ENCODE results near the gene S100A6. TPM values are rescaled to one million over a fixed set of nuclear protein-coding genes. Genes with fewer than 3 reads are reported as not detected.
"Not testable (repeated sequence)": the region's sequence is repeated elsewhere in the genome, so short reads cannot be mapped to it uniquely, and the experiment has no call there.

S100A6 gene
- total RNA-seq, 2 donors from 2014 or later, result 3.7 to 7.5 TPM

DNA sequence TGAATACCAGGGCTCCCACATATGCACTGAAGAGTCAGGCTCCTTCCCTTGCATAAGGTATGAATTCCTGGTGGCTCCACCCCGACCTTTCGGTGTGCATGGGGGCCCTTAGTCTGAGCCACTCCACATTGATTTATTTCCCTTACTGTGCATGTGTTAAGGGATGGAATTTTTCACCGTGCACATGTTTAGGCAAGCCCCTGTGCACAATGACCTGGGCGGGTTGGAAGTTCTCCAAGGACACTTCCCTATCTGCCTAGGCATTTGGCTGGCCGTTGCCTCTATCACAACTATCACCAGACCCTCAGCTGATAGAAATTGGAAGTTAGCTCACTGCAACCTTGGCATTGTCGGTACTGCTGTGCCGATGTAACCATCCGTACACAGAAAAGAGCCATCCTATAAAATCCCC lies 9.7 kb downstream of the S100A6 start:
- Mint-ChIP-seq H3K4me1 (peaks cover 9% of the 10 kb centered on the region), H3K27me3 (ENCODE audit: insufficient read depth) (peaks cover 13% of the 10 kb centered on the region), H3K9me3 (peaks cover 6% of the 10 kb centered on the region), H3K36me3 (ENCODE audit: low read depth) (no peaks in the 10 kb centered on the region), H3K27ac (no peak overlapping the region), H3K4me3 (no peak overlapping the region)
- TF ChIP-seq, protein P1, sequence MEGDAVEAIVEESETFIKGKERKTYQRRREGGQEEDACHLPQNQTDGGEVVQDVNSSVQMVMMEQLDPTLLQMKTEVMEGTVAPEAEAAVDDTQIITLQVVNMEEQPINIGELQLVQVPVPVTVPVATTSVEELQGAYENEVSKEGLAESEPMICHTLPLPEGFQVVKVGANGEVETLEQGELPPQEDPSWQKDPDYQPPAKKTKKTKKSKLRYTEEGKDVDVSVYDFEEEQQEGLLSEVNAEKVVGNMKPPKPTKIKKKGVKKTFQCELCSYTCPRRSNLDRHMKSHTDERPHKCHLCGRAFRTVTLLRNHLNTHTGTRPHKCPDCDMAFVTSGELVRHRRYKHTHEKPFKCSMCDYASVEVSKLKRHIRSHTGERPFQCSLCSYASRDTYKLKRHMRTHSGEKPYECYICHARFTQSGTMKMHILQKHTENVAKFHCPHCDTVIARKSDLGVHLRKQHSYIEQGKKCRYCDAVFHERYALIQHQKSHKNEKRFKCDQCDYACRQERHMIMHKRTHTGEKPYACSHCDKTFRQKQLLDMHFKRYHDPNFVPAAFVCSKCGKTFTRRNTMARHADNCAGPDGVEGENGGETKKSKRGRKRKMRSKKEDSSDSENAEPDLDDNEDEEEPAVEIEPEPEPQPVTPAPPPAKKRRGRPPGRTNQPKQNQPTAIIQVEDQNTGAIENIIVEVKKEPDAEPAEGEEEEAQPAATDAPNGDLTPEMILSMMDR (conservative IDR thresholded peaks at IDR 0.05), result no peak
- H3K27ac ChIP-seq (ENCODE audit: low read depth, low read length), result no peak overlapping the region
- peak; percentile 34 for DNase-seq
- H3K4me3 ChIP-seq (ENCODE audit: low read length), result no peak overlapping the region
- H3K4me1 ChIP-seq (ENCODE audit: control insufficient read depth, insufficient read depth, low read length), result peaks cover 5% of the 10 kb centered on the region
- H3K9ac ChIP-seq (ENCODE audit: extremely low read depth, low read length, poor library complexity, severe bottlenecking), result no peak overlapping the region
- no peaks in the 10 kb centered on the region for H3K9me3 ChIP-seq (ENCODE audit: control insufficient read depth, low read length)
- H3K27me3 ChIP-seq (ENCODE audit: control insufficient read depth, insufficient read depth, low read length, poor library complexity, severe bottlenecking), result no peaks in the 10 kb centered on the region
- H3K36me3 ChIP-seq (ENCODE audit: control insufficient read depth, insufficient read depth, low read length), result no peaks in the 10 kb centered on the region
- WGBS, 2 experiments (ENCODE audit: insufficient coverage in 1 of 2, insufficient read length in 1 of 2), result 91 to 95% methylated on average over 6 to 8 of the region's 8 CpGs

GRCh38 chr1:153525088-153525728 lies 10.6 kb downstream of the S100A6 start:
- TF ChIP-seq, protein P1 (conservative IDR thresholded peaks at IDR 0.05), result no peak
- 55 to 82% methylated on average over 2 to 3 of the region's 3 CpGs for WGBS, 2 experiments (ENCODE audit: insufficient coverage in 1 of 2, insufficient read length in 1 of 2)
- peaks cover 8% of the 10 kb centered on the region for H3K9me3 Mint-ChIP-seq

DNA sequence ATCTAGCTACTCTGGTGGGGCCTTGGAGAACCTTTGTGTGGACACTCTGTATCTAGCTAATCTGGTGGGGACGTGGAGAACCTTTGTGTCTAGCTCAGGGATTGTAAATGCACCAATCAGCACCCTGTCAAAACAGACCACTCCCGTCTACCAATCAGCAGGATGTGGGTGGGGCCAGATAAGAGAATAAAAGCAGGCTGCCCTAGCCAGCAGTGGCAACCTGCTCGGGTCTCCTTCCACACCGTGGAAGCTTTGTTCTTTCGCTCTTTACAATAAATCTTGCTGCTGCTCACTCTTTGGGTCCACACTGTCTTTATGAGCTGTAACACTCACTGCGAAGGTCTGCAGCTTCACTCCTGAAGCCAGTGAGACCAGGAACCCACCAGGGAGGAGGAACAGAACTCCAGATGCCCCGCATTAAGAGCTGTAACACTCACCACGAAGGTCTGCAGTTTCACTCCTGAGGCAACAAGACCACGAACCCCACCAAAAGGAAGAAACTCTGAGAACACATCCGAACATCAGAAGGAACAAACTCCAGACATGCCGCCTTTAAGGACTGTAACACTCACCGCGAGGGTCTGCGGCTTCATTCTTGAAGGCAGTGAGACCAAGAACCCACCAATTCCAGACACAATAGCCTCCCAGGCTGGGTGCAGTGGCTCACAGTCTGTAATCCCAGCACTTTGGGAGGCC lies 13.3 kb downstream of the S100A6 start:
- H3K4me3 Mint-ChIP-seq; H3K9me3 ChIP-seq (ENCODE audit: control insufficient read depth, low read length); H3K36me3 ChIP-seq (ENCODE audit: control insufficient read depth, insufficient read depth, low read length); H3K27ac ChIP-seq (ENCODE audit: low read depth, low read length); H3K27me3 ChIP-seq (ENCODE audit: control insufficient read depth, insufficient read depth, low read length, poor library complexity, severe bottlenecking); H3K9ac ChIP-seq (ENCODE audit: extremely low read depth, low read length, poor library complexity, severe bottlenecking); H3K4me3 ChIP-seq (ENCODE audit: low read length); H3K27ac Mint-ChIP-seq; H3K9me3 Mint-ChIP-seq; DNase-seq; H3K36me3 Mint-ChIP-seq (ENCODE audit: low read depth): not testable (repeated sequence)
- H3K4me1 ChIP-seq (ENCODE audit: control insufficient read depth, insufficient read depth, low read length), result peaks cover 11% of the 10 kb centered on the region
- Mint-ChIP-seq H3K4me1 (peaks cover 26% of the 10 kb centered on the region), H3K27me3 (ENCODE audit: insufficient read depth) (peaks cover 27% of the 10 kb centered on the region)
- WGBS, 2 experiments (ENCODE audit: insufficient coverage in 1 of 2, insufficient read length in 1 of 2), result 86 to 87% methylated on average over 12 to 13 of the region's 14 CpGs

More at GRCh38 chr1:153525088-153525728, 10.6 kb downstream of the S100A6 start:
- H3K36me3 ChIP-seq (ENCODE audit: control insufficient read depth, insufficient read depth, low read length), result no peaks in the 10 kb centered on the region
- no peaks in the 10 kb centered on the region for H3K27me3 ChIP-seq (ENCODE audit: control insufficient read depth, insufficient read depth, low read length, poor library complexity, severe bottlenecking)
- Mint-ChIP-seq H3K27ac (no peak overlapping the region), H3K36me3 (ENCODE audit: low read depth) (no peaks in the 10 kb centered on the region), H3K4me3 (no peak overlapping the region), H3K4me1 (peaks cover 19% of the 10 kb centered on the region), H3K27me3 (ENCODE audit: insufficient read depth) (peaks cover 16% of the 10 kb centered on the region)
- H3K9me3 ChIP-seq (ENCODE audit: control insufficient read depth, low read length), result no peaks in the 10 kb centered on the region
- no peak overlapping the region for H3K27ac ChIP-seq (ENCODE audit: low read depth, low read length)
- peaks cover 11% of the 10 kb centered on the region for H3K4me1 ChIP-seq (ENCODE audit: control insufficient read depth, insufficient read depth, low read length)
- no peak overlapping the region for H3K4me3 ChIP-seq (ENCODE audit: low read length)
- no peak overlapping the region for H3K9ac ChIP-seq (ENCODE audit: extremely low read depth, low read length, poor library complexity, severe bottlenecking)
- DNase-seq, result peak; percentile 42

GRCh38 chr1:153521808-153522207 lies 14.0 kb downstream of the S100A6 start:
- peaks cover 11% of the 10 kb centered on the region for H3K4me1 ChIP-seq (ENCODE audit: control insufficient read depth, insufficient read depth, low read length)
- H3K27me3 ChIP-seq (ENCODE audit: control insufficient read depth, insufficient read depth, low read length, poor library complexity, severe bottlenecking); H3K9me3 Mint-ChIP-seq; H3K27ac Mint-ChIP-seq; H3K36me3 ChIP-seq (ENCODE audit: control insufficient read depth, insufficient read depth, low read length); H3K27ac ChIP-seq (ENCODE audit: low read depth, low read length); H3K4me3 ChIP-seq (ENCODE audit: low read length); H3K9ac ChIP-seq (ENCODE audit: extremely low read depth, low read length, poor library complexity, severe bottlenecking); H3K4me3 Mint-ChIP-seq; H3K9me3 ChIP-seq (ENCODE audit: control insufficient read depth, low read length); DNase-seq; H3K36me3 Mint-ChIP-seq (ENCODE audit: low read depth): not testable (repeated sequence)
- Mint-ChIP-seq H3K27me3 (ENCODE audit: insufficient read depth) (peaks cover 34% of the 10 kb centered on the region), H3K4me1 (peaks cover 21% of the 10 kb centered on the region)
- 96 to 99% methylated on average over 17 to 37 of the region's 37 CpGs for WGBS, 2 experiments (ENCODE audit: insufficient coverage in 1 of 2, insufficient read length in 1 of 2)

All from endodermal cell (in vitro differentiated cells).